ENCODE results near the gene KNSTRN. TPM values are rescaled to one million over a fixed set of nuclear protein-coding genes. Genes with fewer than 3 reads are reported as not detected.
A peak's percentile ranks its signal among the peaks of the same experiment; 100 is the strongest.

KNSTRN gene
- total and polyA plus RNA-seq, 2 donors (not counting 1 experiment from before 2014, with no cell fraction given) = 22.5 to 30.9 TPM

- Histone ChIP-seq H3K4me1 (ENCODE audit: control insufficient read depth, extremely low read depth, insufficient read depth, low read length) (no peaks in the 10 kb centered on the region), H3K9me3 (ENCODE audit: control insufficient read depth, insufficient read depth, low read depth, low read length) (no peaks in the 10 kb centered on the region), H3K4me2 (ENCODE audit: extremely low read depth, insufficient read depth, low read length) (no peak overlapping the region), H3K4me3 (replicated peaks in 1 of 4; ENCODE audit: control extremely low read depth in 1 of 4, insufficient read depth in 1 of 4, low read depth in 3 of 4, low read length in 4 of 4) (no peak overlapping the region), H3K79me2 (ENCODE audit: control insufficient read depth, insufficient read depth, low read length) (no peaks in the 10 kb centered on the region), H3K27ac (ENCODE audit: insufficient read depth, low read length) (no peak overlapping the region), H3K9ac (ENCODE audit: insufficient read depth, low read length) (no peak overlapping the region), H2AFZ (ENCODE audit: low read length) (no peak overlapping the region), H3K36me3 (ENCODE audit: control insufficient read depth, insufficient read depth, low read length) (no peaks in the 10 kb centered on the region), H3K27me3 (ENCODE audit: control insufficient read depth, insufficient read depth, low read length) (peaks cover 24% of the 10 kb centered on the region), H4K20me1 (ENCODE audit: control insufficient read depth, extremely low read depth, insufficient read depth, low read length) (no peaks in the 10 kb centered on the region)
- DNase-seq (ENCODE audit: low read depth in 2 of 2) = no peak
- TF ChIP-seq EZH2 (IDR thresholded peaks at IDR 0.05; ENCODE audit: low read length, missing control alignments) (no peak), CTCF (conservative IDR thresholded peaks at IDR 0.05 in 1 of 2, IDR thresholded peaks at IDR 0.05 in 1 of 2; ENCODE audit: low read depth in 1 of 2, low read length in 2 of 2) (no peak)
These were observed 46.7 kb downstream of the KNSTRN start for GRCh38 chr15:40429068-40429710.

- no peak overlapping the region for H3K4me2 ChIP-seq (ENCODE audit: extremely low read depth, insufficient read depth, low read length)
- H4K20me1 ChIP-seq (ENCODE audit: control insufficient read depth, extremely low read depth, insufficient read depth, low read length) = no peaks in the 10 kb centered on the region
- H3K79me2 ChIP-seq (ENCODE audit: control insufficient read depth, insufficient read depth, low read length) = no peaks in the 10 kb centered on the region
- peaks cover 36% of the 10 kb centered on the region for H3K27me3 ChIP-seq (ENCODE audit: control insufficient read depth, insufficient read depth, low read length)
- no peak overlapping the region for H2AFZ ChIP-seq (ENCODE audit: low read length)
- H3K4me3 ChIP-seq (replicated peaks in 1 of 4; ENCODE audit: control extremely low read depth in 1 of 4, insufficient read depth in 1 of 4, low read depth in 3 of 4, low read length in 4 of 4) = no peak overlapping the region
- no peak overlapping the region for H3K9ac ChIP-seq (ENCODE audit: insufficient read depth, low read length)
- TF ChIP-seq CTCF (conservative IDR thresholded peaks at IDR 0.05 in 1 of 2, IDR thresholded peaks at IDR 0.05 in 1 of 2; ENCODE audit: low read depth in 1 of 2, low read length in 2 of 2) (no peak), EZH2 (IDR thresholded peaks at IDR 0.05; ENCODE audit: low read length, missing control alignments) (no peak)
- H3K27ac ChIP-seq (ENCODE audit: insufficient read depth, low read length) = no peak overlapping the region
- H3K36me3 ChIP-seq (ENCODE audit: control insufficient read depth, insufficient read depth, low read length) = no peaks in the 10 kb centered on the region
- DNase-seq (ENCODE audit: low read depth in 2 of 2) = peak; percentile 32 to 39
- no peaks in the 10 kb centered on the region for H3K9me3 ChIP-seq (ENCODE audit: control insufficient read depth, insufficient read depth, low read depth, low read length)
- H3K4me1 ChIP-seq (ENCODE audit: control insufficient read depth, extremely low read depth, insufficient read depth, low read length) = no peaks in the 10 kb centered on the region
These were observed 47.8 kb downstream of the KNSTRN start for GRCh38 chr15:40430271-40430805.

- Histone ChIP-seq H3K9ac (ENCODE audit: insufficient read depth, low read length) (no peak overlapping the region), H3K4me1 (ENCODE audit: control insufficient read depth, extremely low read depth, insufficient read depth, low read length) (peaks cover 4% of the 10 kb centered on the region), H3K4me2 (ENCODE audit: extremely low read depth, insufficient read depth, low read length) (no peak overlapping the region), H3K79me2 (ENCODE audit: control insufficient read depth, insufficient read depth, low read length) (no peaks in the 10 kb centered on the region), H4K20me1 (ENCODE audit: control insufficient read depth, extremely low read depth, insufficient read depth, low read length) (no peaks in the 10 kb centered on the region), H3K4me3 (replicated peaks in 1 of 4; ENCODE audit: control extremely low read depth in 1 of 4, insufficient read depth in 1 of 4, low read depth in 3 of 4, low read length in 4 of 4) (no peak overlapping the region), H3K27me3 (ENCODE audit: control insufficient read depth, insufficient read depth, low read length) (peaks cover 74% of the 10 kb centered on the region), H2AFZ (ENCODE audit: low read length) (no peak overlapping the region), H3K9me3 (ENCODE audit: control insufficient read depth, insufficient read depth, low read depth, low read length) (no peaks in the 10 kb centered on the region), H3K36me3 (ENCODE audit: control insufficient read depth, insufficient read depth, low read length) (no peaks in the 10 kb centered on the region), H3K27ac (ENCODE audit: insufficient read depth, low read length) (no peak overlapping the region)
- TF ChIP-seq EZH2 (IDR thresholded peaks at IDR 0.05; ENCODE audit: low read length, missing control alignments) (no peak), CTCF (conservative IDR thresholded peaks at IDR 0.05 in 1 of 2, IDR thresholded peaks at IDR 0.05 in 1 of 2; ENCODE audit: low read depth in 1 of 2, low read length in 2 of 2) (no peak)
- no peak for DNase-seq (ENCODE audit: low read depth in 2 of 2)
These were observed 52.6 kb downstream of the KNSTRN start for GRCh38 chr15:40435023-40435709.
